BLaER1 (cell line): Measurements from ENCODE around the gene FAM193B.
A peak's percentile ranks its signal among the peaks of the same experiment; 100 is the strongest.

Experiments used
- H3K27ac ChIP-seq: shearing (Covaris generic); formaldehyde crosslinking; 2 replicates; pipeline ENCODE4 v1.8.1; 2022
- H3K27me3 ChIP-seq: shearing (Covaris generic); formaldehyde crosslinking; 2 replicates; pipeline ENCODE4 v1.8.1; 2022
- H3K36me3 ChIP-seq: shearing (Covaris generic); formaldehyde crosslinking; 2 replicates; pipeline ENCODE4 v1.8.1; 2022
- H3K4me1 ChIP-seq: shearing (Covaris generic); formaldehyde crosslinking; 2 replicates; pipeline ENCODE4 v1.8.1; 2022
- H3K4me2 ChIP-seq: shearing (Covaris generic); formaldehyde crosslinking; 2 replicates; pipeline ENCODE4 v1.8.1; 2022
- H3K4me3 ChIP-seq: shearing (Covaris generic); formaldehyde crosslinking; 2 replicates; pipeline ENCODE4 v1.8.1; 2022
- H3K9ac ChIP-seq: shearing (Covaris generic); formaldehyde crosslinking; 2 replicates; pipeline ENCODE4 v1.8.1; 2022
- H3K9me3 ChIP-seq: shearing (Covaris generic); formaldehyde crosslinking; 2 replicates; pipeline ENCODE4 v1.8.1; 2022
- H4K20me1 ChIP-seq: shearing (Covaris generic); formaldehyde crosslinking; 2 replicates; pipeline ENCODE4 v1.8.1; 2022
- Cebpa-rat ChIP-seq: shearing (Covaris generic); IDR thresholded peaks from 2 replicates; pipeline ENCODE4 v1.8.1; 2022

The FAM193B gene

DNA sequence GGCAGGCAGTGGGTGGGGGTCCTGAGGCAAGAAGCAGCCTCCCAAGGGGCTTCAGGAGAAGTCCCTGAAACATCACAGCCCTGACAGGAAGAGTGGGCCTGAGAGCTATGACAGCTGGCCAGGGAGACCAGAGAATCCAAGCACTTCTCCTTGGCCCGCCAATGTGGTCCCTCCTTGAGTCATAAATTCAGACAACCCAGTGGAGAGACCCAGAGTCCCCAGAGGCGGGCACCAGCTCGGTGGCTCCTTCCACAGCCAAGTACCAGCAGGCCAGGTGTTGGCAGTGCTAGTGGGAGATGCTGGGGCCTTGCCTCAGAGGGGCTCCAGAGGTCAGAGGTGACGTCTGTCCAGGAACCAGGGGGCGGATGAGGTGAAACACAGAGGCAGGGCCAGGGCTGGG lies 43.2 kb downstream of the FAM193B start:
- TF ChIP-seq Cebpa-rat, result no peak
- H3K27me3 ChIP-seq, result no peaks in the 10 kb centered on the region
- no peaks in the 10 kb centered on the region for H3K9me3 ChIP-seq
- peaks cover 78% of the 10 kb centered on the region for H3K4me1 ChIP-seq
- peak overlapping the region; percentile 99 for H3K27ac ChIP-seq
- H3K4me2 ChIP-seq, result peak overlapping the region; percentile 98
- H4K20me1 ChIP-seq, result peaks cover 23% of the 10 kb centered on the region
- H3K4me3 ChIP-seq, result peak overlapping the region; percentile 91
- peaks cover 78% of the 10 kb centered on the region for H3K36me3 ChIP-seq
- H3K9ac ChIP-seq, result peak overlapping the region; percentile 99

DNA sequence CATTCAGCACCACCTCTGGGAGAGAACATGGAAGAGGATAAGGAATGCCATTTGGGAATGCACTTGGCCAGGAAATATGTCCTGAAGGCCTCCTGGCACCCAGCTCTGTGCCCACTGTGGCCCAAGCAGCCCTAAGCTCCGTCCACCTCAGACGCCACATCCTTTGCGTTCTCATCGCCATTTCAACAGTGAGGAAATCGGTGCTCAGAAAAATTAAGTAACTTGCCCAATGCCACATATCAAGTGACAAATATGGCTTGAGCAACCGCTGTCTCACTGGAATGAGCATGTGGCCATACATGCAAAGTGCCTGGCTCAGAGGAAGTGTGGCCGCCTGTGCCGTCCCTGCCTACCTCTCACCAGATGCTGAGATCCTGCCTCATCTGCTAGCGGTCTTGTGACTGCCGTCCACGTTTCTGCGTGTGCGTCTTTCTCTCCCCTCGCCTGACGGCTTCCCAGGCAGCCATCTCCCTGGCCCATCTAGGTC lies 43.8 kb downstream of the FAM193B start:
- peaks cover 23% of the 10 kb centered on the region for H4K20me1 ChIP-seq
- peak overlapping the region; percentile 99 for H3K9ac ChIP-seq
- peak overlapping the region; percentile 91 for H3K4me3 ChIP-seq
- peak overlapping the region; percentile 98 for H3K4me2 ChIP-seq
- peaks cover 78% of the 10 kb centered on the region for H3K4me1 ChIP-seq
- peak overlapping the region; percentile 99 for H3K27ac ChIP-seq
- H3K27me3 ChIP-seq, result no peaks in the 10 kb centered on the region
- TF ChIP-seq Cebpa-rat, result peak; percentile 78; the same call in 1 of the 2 replicates
- no peaks in the 10 kb centered on the region for H3K9me3 ChIP-seq
- peaks cover 79% of the 10 kb centered on the region for H3K36me3 ChIP-seq

DNA sequence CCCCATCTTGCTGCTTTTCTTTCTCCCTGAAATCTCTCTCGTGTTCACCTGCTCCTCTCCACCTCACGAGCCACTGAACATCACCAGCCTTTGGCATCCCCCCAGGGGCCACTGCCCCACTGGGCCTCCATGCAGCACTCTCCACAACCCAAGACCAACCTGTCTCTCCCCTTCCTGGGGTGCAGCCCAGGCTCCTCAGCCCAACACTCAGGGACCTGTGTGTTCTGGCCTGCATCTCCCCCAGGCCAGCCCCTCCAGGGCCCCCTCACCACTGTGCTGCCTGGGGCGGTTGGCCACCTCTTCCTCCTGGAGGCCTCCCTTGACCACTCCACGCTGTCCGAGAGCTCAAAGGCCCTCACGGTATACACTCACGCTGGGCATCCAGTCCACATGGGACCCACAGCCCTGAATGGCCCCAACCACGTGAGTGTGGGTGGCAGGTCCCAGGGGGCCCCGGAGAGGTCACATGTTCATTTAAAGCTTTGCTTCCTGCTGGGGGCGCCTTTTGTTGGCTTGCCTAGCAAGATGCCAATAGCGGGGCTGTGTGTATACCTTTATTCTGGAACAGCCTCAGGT lies 44.3 kb downstream of the FAM193B start:
- H3K27ac ChIP-seq, result peak overlapping the region; percentile 99
- peaks cover 25% of the 10 kb centered on the region for H4K20me1 ChIP-seq
- peak overlapping the region; percentile 99 for H3K9ac ChIP-seq
- H3K36me3 ChIP-seq, result peaks cover 79% of the 10 kb centered on the region
- no peak for TF ChIP-seq Cebpa-rat
- no peaks in the 10 kb centered on the region for H3K27me3 ChIP-seq
- H3K4me2 ChIP-seq, result peak overlapping the region; percentile 98
- peak overlapping the region; percentile 91 for H3K4me3 ChIP-seq
- H3K4me1 ChIP-seq, result peaks cover 78% of the 10 kb centered on the region
- no peaks in the 10 kb centered on the region for H3K9me3 ChIP-seq

DNA sequence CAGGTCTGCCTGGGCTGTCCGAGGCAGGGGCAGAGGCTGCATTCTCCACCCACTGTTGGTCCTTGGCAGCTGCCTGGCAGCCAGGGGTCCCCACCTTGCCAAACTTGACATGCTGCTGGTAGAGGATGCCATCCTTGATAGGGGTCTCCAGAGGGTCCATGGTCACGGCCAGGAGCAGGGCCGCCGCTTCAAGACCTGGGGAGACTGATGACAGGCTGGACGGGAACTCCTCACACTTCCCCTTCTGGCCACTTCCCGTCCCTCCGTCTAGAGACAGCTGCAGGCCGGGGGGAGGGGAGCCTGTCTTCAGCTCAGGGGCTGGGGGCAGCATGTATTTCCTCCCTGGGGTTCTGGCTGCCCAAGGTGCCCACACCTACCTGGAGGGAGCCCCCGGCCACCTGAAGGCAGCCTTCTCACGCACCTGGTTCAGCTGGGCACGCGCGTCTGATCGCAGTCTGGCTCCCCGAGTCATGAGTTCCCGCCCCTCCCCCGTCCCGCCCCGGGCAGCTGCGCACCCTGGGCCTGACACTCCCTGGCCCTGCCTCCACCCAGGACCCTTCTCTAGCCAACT lies 44.9 kb downstream of the FAM193B start, which contains the start of gene DOK3:
Gene DOK3, minus strand, starts transcription at position 446 of the 571 bp plus-strand sequence. Its CDS starts 286 bp downstream, at position 160.
- peak within 1 kb of the TSS; percentile 98 for H3K4me2 ChIP-seq

DNA sequence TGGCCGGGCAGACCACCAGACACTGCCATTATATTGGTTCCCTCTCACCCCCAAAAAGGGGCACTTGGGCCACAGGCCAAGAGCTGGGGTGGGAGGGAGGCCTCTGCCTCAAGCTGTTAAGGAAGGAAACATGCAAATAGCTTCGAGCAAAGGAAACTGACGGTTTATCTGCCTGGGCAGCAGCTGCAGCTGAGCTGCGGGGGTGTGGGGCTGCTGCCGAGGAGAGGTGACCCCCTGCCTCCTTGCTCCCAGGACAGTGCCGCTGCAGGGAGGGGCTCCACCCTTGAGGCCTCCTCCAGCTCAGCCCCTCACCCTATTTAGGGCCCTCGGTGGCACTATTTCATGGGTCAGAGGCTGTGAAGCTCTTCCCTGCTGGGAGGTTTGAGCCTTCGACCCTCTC lies 45.5 kb downstream of the FAM193B start:
- peaks cover 79% of the 10 kb centered on the region for H3K36me3 ChIP-seq
- peak overlapping the region; percentile 99 for H3K27ac ChIP-seq
- H3K9me3 ChIP-seq, result no peaks in the 10 kb centered on the region
- peaks cover 78% of the 10 kb centered on the region for H3K4me1 ChIP-seq
- peak overlapping the region; percentile 98 for H3K4me2 ChIP-seq
- peak overlapping the region; percentile 91 for H3K4me3 ChIP-seq
- no peak for TF ChIP-seq Cebpa-rat
- H3K9ac ChIP-seq, result peak overlapping the region; percentile 99
- H4K20me1 ChIP-seq, result peaks cover 33% of the 10 kb centered on the region
- H3K27me3 ChIP-seq, result no peaks in the 10 kb centered on the region

More for the DNA sequence above, 44.9 kb downstream of the FAM193B start, which contains the start of gene DOK3:
- TF ChIP-seq Cebpa-rat, result no peak
- Histone ChIP-seq H3K27ac (peak within 1 kb of the TSS; percentile 99), H3K4me3 (peak within 1 kb of the TSS; percentile 91), H3K36me3 (peaks cover 79% of the 10 kb centered on the region), H3K4me1 (peaks cover 78% of the 10 kb centered on the region), H3K9me3 (no peaks in the 10 kb centered on the region), H3K27me3 (no peaks in the 10 kb centered on the region), H3K9ac (peak within 1 kb of the TSS; percentile 99), H4K20me1 (peaks cover 32% of the 10 kb centered on the region)

DNA sequence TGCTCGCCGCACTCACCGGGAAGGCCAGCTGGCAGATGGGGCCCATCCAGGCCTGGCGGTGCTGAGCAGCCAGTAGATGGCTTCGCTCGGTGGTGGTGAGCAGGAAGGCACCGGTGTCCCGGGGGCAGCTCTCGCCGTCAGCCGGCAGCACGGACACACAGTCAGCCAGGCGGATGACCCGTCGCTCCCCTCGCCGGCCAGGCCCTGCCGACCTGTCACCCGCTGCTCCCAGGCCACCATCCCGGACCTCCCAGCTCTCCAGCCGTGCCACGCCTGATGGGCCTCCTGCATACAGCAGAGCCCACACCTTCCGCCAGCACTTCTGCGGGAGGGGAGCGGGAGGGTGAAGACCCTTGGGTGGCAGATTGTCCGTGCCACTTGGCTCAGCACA lies 46.1 kb downstream of the FAM193B start:
- Histone ChIP-seq H3K4me2 (peak overlapping the region; percentile 98), H3K36me3 (peaks cover 79% of the 10 kb centered on the region), H3K4me3 (peak overlapping the region; percentile 91), H3K9ac (peak overlapping the region; percentile 99), H4K20me1 (peaks cover 40% of the 10 kb centered on the region), H3K27me3 (no peaks in the 10 kb centered on the region), H3K4me1 (peaks cover 78% of the 10 kb centered on the region), H3K9me3 (no peaks in the 10 kb centered on the region), H3K27ac (peak overlapping the region; percentile 99)
- TF ChIP-seq Cebpa-rat, result no peak

DNA sequence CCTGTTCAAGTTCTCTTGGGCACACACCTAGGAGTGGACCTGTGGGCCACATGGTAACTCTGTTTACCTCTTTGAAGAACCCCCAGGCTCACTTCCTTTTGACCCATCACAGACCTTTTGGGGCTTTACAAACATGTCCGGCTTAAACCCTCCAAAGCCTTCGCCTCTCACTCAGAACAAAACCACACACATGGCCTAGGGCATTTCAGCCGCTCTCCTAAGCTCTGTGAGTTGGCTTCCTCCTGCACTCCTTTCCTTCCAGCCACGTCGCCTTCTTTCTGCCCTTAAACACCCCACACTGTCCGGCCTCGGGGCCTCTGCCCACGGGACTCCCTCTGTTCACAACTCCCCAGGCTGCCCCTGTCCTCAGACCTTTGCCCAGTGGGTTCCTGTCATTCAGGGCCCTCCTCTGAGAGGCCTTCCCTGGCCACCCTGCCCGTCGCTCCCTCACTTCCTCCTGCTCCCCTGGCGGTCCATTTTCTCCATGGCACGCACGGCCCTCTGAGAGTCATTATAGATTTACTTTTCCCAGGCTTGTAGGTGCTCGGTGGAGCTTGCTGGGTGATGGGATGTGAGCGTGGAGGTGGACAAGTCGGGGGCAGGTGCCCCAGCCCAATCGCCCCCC lies 46.7 kb downstream of the FAM193B start:
- no peak for TF ChIP-seq Cebpa-rat
- no peaks in the 10 kb centered on the region for H3K27me3 ChIP-seq
- peak overlapping the region; percentile 99 for H3K9ac ChIP-seq

DNA sequence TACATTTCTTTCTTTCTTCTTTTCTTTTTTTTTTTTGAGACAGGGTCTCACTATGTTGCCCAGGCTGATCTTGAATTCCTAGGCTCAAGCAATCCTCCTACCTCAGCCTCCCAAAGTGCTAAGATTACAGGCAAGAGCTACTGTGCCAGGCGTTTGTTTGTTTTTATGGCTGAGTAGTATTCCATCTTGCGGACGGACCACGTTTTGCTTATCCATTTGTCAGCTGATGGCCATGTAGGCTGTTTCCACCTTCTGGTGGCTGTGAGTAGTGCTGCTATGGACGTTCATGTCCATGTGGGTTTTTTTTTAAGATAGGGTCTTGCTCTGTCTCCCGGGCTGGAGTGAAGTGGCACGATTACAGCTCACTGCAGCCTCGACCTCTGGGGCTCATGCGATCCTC lies 47.2 kb downstream of the FAM193B start:
- peaks cover 76% of the 10 kb centered on the region for H3K36me3 ChIP-seq
- H3K9me3 ChIP-seq, result no peaks in the 10 kb centered on the region
- H3K4me3 ChIP-seq, result peak overlapping the region; percentile 91
- H3K27ac ChIP-seq, result peak overlapping the region; percentile 99
- H3K4me1 ChIP-seq, result peaks cover 78% of the 10 kb centered on the region
- H3K9ac ChIP-seq, result peak overlapping the region; percentile 99
- H3K27me3 ChIP-seq, result no peaks in the 10 kb centered on the region
- peaks cover 50% of the 10 kb centered on the region for H4K20me1 ChIP-seq
- peak overlapping the region; percentile 98 for H3K4me2 ChIP-seq
- no peak for TF ChIP-seq Cebpa-rat

More for the DNA sequence above, 46.7 kb downstream of the FAM193B start:
- Histone ChIP-seq H4K20me1 (peaks cover 45% of the 10 kb centered on the region), H3K9me3 (no peaks in the 10 kb centered on the region), H3K4me2 (peak overlapping the region; percentile 98), H3K4me3 (peak overlapping the region; percentile 91), H3K4me1 (peaks cover 78% of the 10 kb centered on the region), H3K36me3 (peaks cover 79% of the 10 kb centered on the region), H3K27ac (peak overlapping the region; percentile 99)

DNA sequence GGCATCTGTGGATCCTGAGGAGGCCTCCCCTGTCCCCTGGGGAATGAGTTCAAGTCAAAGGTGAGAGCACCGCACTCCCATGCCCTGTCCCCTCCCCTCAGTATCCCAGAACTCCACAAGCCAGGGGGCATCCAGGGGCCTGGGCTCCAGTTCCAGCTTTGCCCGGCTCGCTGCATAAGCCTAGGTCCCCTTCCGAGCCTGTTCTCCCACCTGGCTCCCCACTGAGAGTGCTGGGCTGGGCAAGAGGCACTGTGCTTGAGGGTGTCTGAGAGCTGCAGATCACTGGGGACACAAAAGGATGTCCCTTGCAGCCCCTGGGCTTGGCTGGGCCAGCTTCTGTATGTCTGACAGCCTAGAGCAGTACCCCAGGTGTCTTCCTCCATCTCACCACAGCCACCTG lies 49.3 kb downstream of the FAM193B start:
- H3K27me3 ChIP-seq, result no peaks in the 10 kb centered on the region

More for the DNA sequence above, 49.3 kb downstream of the FAM193B start:
- Histone ChIP-seq H3K27ac (peak overlapping the region; percentile 72), H3K4me2 (peak overlapping the region; percentile 98), H3K9me3 (no peaks in the 10 kb centered on the region), H3K36me3 (peaks cover 63% of the 10 kb centered on the region), H3K9ac (peak overlapping the region; percentile 71), H3K4me3 (peak overlapping the region; percentile 39; the same call in 1 of the 2 replicates), H3K4me1 (peaks cover 78% of the 10 kb centered on the region), H4K20me1 (peaks cover 63% of the 10 kb centered on the region)
- TF ChIP-seq Cebpa-rat, result no peak
